Measurements from ENCODE around the gene EDIL3.
"Not testable (repeated sequence)": the region's sequence is repeated elsewhere in the genome, so short reads cannot be mapped to it uniquely, and the experiment has no call there.

EDIL3 gene

DNA sequence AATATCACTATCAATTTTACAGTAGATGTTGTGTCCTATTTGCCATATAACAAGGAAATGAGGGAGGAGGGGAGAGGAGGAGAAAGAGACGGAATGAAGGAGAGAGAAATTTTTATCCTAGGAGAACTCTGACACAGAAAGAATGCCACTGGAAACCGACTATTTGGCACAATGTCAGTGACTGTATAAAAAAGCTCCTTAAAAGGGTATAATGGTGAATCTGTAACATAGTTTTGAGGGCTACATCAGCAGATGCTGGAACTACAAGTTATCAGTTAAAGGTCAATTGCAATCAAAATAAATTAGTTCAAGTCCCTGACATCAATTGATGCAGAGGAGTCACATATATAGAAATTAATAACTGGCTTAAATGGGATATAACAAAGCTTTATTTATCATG is 5.7 kb downstream of the EDIL3 start:
- no peak for DNase-seq (ENCODE audit: low read depth)

DNA sequence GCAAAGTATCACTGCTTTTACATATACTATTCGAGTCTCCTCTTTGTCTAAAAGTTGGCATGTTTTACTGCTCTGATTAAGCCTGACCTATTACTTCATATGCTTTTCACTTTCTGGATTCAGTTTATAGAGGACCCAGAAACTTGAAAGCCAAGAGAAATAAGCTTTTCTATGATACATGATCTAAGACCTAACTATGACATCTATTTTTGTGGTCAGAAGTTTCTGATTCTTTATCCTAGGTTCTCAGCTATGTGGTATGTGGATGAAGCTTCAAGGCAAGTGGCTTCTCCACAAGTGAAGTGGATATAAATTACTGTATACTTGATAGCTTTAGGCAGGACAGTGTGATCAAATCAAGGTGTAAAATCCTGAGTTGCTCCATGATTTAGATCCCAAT is 6.3 kb downstream of the EDIL3 start:
- DNase-seq (ENCODE audit: low read depth), result no peak

- no peak for DNase-seq (ENCODE audit: low read depth)
These were observed 8.3 kb downstream of the EDIL3 start for GRCh38 chr5:84376346-84376745.

DNA sequence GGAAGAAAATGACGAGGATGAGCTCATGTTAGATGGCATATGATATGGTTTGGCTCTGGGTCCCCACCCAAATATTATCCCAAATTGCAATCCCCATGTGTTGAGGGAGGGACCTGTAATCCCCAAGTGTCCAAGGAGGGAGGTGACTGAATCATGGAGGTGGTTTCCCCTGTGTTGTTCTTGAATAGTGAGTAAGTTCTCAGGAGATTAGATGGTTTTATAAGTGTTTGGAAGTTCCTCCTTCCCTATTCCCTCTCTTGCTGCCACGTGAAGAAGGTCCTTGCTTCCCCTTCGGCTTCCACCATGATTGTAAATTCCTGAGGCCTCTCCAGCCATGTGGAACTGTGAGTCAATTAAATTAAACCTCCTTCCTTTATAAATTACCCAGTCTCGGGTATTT is 10.1 kb downstream of the EDIL3 start:
- DNase-seq (ENCODE audit: low read depth), result no peak

GRCh38 chr5:84373506-84373905 is 11.2 kb downstream of the EDIL3 start:
- DNase-seq (ENCODE audit: low read depth), result no peak

- DNase-seq (ENCODE audit: low read depth), result no peak
These were observed 12.5 kb downstream of the EDIL3 start for GRCh38 chr5:84372066-84372695.

- DNase-seq (ENCODE audit: low read depth), result no peak
These were observed 14.5 kb downstream of the EDIL3 start for GRCh38 chr5:84370176-84370575.

- DNase-seq (ENCODE audit: low read depth), result no peak
These were observed 20.6 kb downstream of the EDIL3 start for GRCh38 chr5:84364043-84364442.

GRCh38 chr5:84362061-84362720 is 22.5 kb downstream of the EDIL3 start:
- no peak for DNase-seq (ENCODE audit: low read depth)

- no peak for DNase-seq (ENCODE audit: low read depth)
These were observed 23.1 kb downstream of the EDIL3 start for GRCh38 chr5:84361572-84361971.

DNA sequence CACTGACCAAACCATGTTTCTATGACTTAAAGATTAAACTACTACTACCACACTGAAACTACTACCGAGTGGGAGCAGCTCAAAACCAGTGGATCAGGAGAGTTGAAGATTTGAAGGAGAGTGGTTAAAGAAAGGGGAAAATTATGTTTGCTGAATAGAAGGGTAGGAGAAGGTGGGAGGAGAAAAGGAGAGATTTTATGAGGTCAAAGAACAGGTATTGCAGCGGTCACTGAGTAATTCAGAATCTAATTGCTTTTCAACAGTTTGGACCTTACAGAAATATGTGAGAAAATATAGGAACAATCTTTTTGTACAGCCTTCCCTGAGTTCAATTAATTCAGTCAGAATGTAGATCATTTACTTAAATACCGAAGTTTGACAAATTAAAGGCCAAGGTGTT is 24.6 kb downstream of the EDIL3 start:
- no peak for DNase-seq (ENCODE audit: low read depth)

DNA sequence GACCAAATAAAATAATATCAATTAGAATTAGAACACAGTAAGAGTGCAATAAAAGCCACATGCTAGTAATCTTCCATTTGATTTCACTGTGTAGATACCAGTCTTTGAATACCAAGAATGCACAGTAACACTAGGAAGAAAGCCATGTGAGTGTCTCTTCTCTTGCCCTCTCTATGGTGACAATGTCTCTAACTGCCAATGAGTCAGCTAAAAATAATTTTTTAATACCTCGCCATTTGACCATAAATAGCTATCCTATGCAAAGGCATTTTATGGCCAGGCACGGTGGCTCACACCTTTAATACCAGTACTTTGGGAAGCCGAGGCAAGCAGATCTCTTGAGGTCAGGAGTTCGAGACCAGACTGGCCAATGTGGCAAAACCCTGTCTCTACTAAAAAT is 30.6 kb downstream of the EDIL3 start:
- no peak for DNase-seq (ENCODE audit: low read depth)

DNA sequence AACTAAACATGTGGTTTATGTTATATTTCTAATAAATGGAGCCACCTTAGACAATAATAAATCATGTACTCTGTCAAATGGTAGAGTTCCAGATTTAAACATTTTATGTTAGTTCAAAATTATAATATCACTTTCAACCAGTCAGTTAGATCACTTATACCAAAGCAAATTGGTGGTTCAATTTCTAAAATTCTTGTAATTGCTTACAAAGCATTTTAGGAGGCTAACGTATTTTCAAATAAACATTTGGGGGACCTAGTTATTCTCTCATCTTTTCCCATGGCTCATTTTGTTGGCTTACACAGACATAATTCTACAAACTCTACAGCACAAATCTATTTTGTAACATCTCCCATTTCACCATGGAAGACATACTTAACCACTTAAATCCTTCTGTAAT is 39.9 kb downstream of the EDIL3 start:
- DNase-seq (ENCODE audit: low read depth), result no peak

DNA sequence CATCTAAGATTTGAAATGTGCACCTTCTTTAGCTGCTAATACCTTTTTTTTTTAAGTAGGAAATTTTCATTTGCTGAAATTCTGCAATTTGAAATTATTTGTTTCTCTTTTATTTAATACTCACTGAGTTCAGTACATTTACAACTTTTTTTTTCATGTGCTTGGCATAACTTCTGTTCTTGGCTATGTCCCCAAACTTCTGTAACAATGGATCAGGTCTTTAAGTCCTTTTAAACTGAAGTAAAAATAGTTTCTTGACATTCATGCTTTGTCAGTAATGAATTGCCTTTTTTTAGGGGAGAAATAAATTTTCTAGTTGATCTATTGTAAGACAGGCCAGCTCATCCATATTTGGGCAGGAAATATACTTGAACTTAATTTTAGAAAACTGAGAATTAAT is 41.5 kb downstream of the EDIL3 start:
- DNase-seq (ENCODE audit: low read depth), result no peak

DNA sequence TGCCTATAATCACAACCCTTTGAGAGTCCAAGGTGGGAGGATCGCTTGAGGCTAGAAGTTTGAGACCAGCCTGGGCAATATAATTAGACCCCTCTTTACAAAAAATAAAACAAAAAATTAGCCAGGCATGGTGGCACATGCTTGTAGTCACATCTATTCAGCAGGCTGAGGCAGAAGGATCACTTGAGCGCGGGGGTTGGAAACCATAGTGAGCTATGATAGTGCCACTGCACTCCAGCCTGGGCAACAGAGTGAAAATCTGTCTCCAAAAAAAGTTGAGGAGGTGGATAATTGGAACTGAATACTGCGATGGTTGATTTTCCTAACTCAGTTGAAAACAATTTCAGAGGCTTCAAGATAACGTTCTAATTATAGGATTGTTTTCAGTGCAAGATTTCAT is 52.6 kb downstream of the EDIL3 start:
- no peak for DNase-seq (ENCODE audit: low read depth)

DNA sequence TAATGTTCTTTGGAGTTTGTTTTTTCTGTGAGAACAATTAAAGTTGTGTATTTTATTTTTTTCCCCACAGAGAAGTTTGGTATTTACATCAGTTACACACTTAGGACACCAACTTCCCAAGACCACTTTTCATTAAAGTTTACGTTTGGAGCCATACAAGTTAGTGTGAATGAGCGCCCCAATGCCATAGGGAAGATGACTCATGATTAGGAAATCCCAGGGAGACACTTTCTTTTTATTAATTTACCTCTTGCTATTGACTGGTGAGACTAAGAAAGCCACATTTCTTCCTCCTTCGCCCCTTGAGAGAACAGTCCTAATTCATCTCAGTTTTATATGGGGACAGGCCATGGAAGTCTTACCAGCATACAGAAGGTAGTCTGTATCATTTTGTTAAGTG is 57.1 kb downstream of the EDIL3 start:
- DNase-seq (ENCODE audit: low read depth), result no peak

DNA sequence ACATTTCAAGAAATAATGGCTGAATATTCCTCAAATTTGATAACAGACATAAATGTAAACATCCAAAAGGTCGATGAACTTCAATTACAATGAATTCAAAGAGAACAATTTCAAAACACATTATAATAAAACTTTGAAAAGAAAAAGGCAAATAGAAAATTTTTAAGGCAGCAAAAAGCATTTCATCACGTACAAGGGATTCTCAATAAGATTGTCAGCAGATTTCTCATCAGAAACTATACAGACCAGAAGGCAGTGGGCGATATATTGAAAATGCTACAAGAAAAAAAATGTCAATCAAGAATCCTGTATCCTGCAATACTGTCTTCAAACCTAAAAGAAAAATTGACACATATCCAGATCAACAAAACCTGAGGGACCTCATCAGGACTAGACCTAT is 62.0 kb downstream of the EDIL3 start:
- DNase-seq (ENCODE audit: low read depth), result no peak

- not testable (repeated sequence) for DNase-seq (ENCODE audit: low read depth)
These were observed 66.9 kb downstream of the EDIL3 start for GRCh38 chr5:84317826-84318225.

DNA sequence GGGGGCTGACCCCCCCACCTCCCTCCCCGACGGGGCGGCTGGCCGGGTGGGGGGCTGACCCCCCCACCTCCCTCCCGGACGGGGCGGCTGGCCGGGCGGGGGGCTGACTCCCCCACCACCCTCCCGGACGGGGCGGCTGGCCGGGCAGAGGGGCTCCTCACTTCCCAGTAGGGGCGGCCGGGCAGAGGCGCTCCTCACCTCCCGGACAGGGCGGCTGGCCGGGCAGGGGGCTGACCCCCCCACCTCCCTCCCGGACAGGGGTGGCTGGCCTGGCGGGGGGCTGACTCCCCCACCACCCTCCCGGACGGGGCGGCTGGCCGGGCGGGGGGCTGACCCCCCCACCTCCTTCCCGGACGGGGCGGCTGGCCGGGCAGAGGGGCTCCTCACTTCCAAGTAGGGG is 72.4 kb downstream of the EDIL3 start:
- not testable (repeated sequence) for DNase-seq (ENCODE audit: low read depth)

GRCh38 chr5:84309850-84310249 is 74.8 kb downstream of the EDIL3 start:
- not testable (repeated sequence) for DNase-seq (ENCODE audit: low read depth)

GRCh38 chr5:84306601-84307000 is 78.1 kb downstream of the EDIL3 start:
- no peak for DNase-seq (ENCODE audit: low read depth)

DNA sequence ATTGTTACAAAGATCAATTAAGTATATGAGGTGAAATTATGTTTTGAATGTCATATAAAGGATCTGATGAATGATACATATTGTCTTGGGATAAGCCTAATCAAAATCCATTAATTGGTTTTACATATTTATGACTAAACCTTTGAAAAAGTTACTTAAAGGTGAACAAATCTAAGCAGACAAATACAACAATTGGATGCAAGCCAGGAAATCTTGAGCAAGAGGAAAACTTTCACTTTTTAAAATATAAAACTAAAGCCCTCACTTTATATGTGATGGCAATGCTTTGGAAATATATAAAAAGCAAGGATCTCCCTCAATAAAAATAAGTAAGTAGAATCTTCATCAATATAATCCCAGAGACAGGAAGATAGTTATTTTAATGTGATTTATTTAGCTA is 80.1 kb downstream of the EDIL3 start:
- DNase-seq (ENCODE audit: low read depth), result no peak

DNA sequence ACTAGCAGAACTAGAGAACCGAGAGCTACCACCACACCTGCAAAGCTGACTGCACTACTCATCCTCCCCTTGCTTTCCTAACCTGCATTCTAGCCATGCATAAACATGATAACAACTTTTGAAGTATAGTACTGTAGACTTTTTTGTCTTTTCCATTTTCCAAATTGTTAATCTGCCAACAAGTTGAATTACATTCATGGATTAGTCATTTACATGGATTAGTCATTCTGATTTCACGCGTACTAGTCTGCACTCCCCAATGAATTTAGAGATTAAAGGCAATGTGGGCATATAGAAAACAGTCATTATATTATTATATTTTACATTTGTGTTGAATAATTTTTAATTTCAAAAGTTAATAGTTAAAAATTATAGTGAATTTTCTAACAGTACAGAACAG is 81.4 kb downstream of the EDIL3 start:
- no peak for DNase-seq (ENCODE audit: low read depth)

DNA sequence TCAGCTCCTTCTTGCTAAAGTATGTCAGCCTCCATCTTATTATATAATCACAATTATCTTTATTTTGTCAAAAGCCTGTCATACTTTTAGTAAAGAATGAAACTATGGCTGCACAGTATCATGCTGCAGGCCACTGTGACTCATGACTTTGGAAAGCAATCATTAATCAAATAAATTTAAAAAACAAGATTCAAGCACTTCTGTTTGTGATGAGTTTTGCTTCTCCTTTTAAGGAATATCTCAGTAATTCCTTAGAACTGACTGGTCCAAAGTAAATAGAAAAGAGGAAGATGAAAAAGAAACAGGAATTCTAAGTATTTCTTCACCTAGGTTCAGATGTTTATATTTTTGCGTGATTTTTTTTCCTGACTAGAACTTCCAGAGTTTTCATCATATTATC is 83.1 kb downstream of the EDIL3 start:
- no peak for DNase-seq (ENCODE audit: low read depth)
